Caco-2 (cell line): ENCODE data around the gene SLC26A1. TPM values are rescaled to one million over a fixed set of nuclear protein-coding genes. Genes with fewer than 3 reads are reported as not detected.

Experiments
- BruUV-seq: library from RNA; stranded (reverse); fragments of 400-500 nt; replicated peaks from 2 replicates; lab custom pipeline; 2021; lab: Mats Ljungman, UMichigan
- CTCF ChIA-PET: fragments of 300-600 bp; sonication (Branson Sonifier 250); formaldehyde crosslinking; loops from one replicate; lab custom pipeline; 2022; ENCODE audit warnings: antibody characterized with exemption; lab: Charles Lee
- POLR2A ChIA-PET: fragments of 300-600 bp; sonication (Branson Sonifier 250); formaldehyde crosslinking; loops from one replicate; lab custom pipeline; 2022; ENCODE audit warnings: antibody characterized with exemption; lab: Charles Lee
- DNase-seq, 2 experiments: peaks; one replicate each; pipeline versions ENCODE4 v3.0.0 to v3.0.0-alpha.2; 2020 to 2022
- H3K27me3 ChIP-seq: replicated peaks from 2 replicates; pipeline ENCODE4 v1.6.0; 2011; ENCODE audit warnings: low read length; ENCODE audit not compliant: control insufficient read depth, insufficient read depth
- H3K36me3 ChIP-seq: 2 replicates; pipeline ENCODE4 v1.5.1; 2011; ENCODE audit warnings: low read length; ENCODE audit not compliant: control insufficient read depth, insufficient read depth
- H3K4me1 ChIP-seq: fragments of 250-450 bp; sonication (Bioruptor Pico); 2 replicates; pipeline ENCODE4 v1.5.1; 2020; ENCODE audit warnings: mild to moderate bottlenecking
- H3K4me3 ChIP-seq: 2 replicates; pipeline ENCODE4 v1.5.1; 2011; ENCODE audit warnings: low read depth, mild to moderate bottlenecking, control low read depth, low read length
- H3K9me3 ChIP-seq: fragments of 250-450 bp; sonication (Bioruptor Pico); 2 replicates; pipeline ENCODE4 v1.5.1; 2020; ENCODE audit warnings: mild to moderate bottlenecking, moderate library complexity
- H3K27ac Mint-ChIP-seq: one replicate; pipeline ENCODE4 v1.8.0; 2022; ENCODE audit warnings: mixed read lengths; ENCODE audit not compliant: unreplicated experiment
- H3K27me3 Mint-ChIP-seq: one replicate; pipeline ENCODE4 v1.8.0; 2022; ENCODE audit warnings: mixed read lengths; ENCODE audit not compliant: insufficient read depth, unreplicated experiment
- H3K36me3 Mint-ChIP-seq: one replicate; pipeline ENCODE4 v1.8.0; 2022; ENCODE audit warnings: mild to moderate bottlenecking, mixed read lengths; ENCODE audit not compliant: insufficient read depth, unreplicated experiment
- H3K4me1 Mint-ChIP-seq: one replicate; pipeline ENCODE4 v1.8.0; 2022; ENCODE audit warnings: low read depth, mixed read lengths; ENCODE audit not compliant: unreplicated experiment
- H3K4me3 Mint-ChIP-seq: one replicate; pipeline ENCODE4 v1.8.0; 2022; ENCODE audit warnings: mild to moderate bottlenecking, moderate library complexity, mixed read lengths; ENCODE audit not compliant: unreplicated experiment
- H3K9me3 Mint-ChIP-seq: one replicate; pipeline ENCODE4 v1.8.0; 2022; ENCODE audit warnings: mixed read lengths; ENCODE audit not compliant: unreplicated experiment
- intact Hi-C: fragments of 100-400 bp; cut with micrococcal nuclease; formaldehyde crosslinking; loops from one replicate; pipeline ENCODE4 v1.10.0; 2022; ENCODE audit not compliant: unreplicated experiment
- total RNA-seq: library from RNA; stranded (reverse); gene quantifications from 2 replicates; pipeline ENCODE4 v1.2.3, GENCODE V29; 2022
- TF ChIP-seq, protein P1 (sequence below), 2 experiments: fragments of 200-600 bp in 1 of 2; IDR thresholded peaks; 1 replicate in 1 of 2; 2 replicates in 1 of 2; pipeline versions ENCODE4 v1.5.1 to v1.8.0; 2011 to 2022; ENCODE audit warnings: antibody characterized with exemption in 1 of 2, control low read depth in 1 of 2, inconsistent platforms in 1 of 2, low read depth in 1 of 2, low read length in 1 of 2, mild to moderate bottlenecking in 1 of 2, moderate library complexity in 1 of 2; ENCODE audit not compliant: insufficient read depth in 1 of 2, severe bottlenecking in 1 of 2, unreplicated experiment in 1 of 2

Gene SLC26A1
- total RNA-seq, 1 experiment from 2014 or later: 9.6 TPM

GRCh38 chr4:968221-968620, 25.0 kb downstream of the SLC26A1 start:
- TF ChIP-seq, protein P1, sequence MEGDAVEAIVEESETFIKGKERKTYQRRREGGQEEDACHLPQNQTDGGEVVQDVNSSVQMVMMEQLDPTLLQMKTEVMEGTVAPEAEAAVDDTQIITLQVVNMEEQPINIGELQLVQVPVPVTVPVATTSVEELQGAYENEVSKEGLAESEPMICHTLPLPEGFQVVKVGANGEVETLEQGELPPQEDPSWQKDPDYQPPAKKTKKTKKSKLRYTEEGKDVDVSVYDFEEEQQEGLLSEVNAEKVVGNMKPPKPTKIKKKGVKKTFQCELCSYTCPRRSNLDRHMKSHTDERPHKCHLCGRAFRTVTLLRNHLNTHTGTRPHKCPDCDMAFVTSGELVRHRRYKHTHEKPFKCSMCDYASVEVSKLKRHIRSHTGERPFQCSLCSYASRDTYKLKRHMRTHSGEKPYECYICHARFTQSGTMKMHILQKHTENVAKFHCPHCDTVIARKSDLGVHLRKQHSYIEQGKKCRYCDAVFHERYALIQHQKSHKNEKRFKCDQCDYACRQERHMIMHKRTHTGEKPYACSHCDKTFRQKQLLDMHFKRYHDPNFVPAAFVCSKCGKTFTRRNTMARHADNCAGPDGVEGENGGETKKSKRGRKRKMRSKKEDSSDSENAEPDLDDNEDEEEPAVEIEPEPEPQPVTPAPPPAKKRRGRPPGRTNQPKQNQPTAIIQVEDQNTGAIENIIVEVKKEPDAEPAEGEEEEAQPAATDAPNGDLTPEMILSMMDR (IDR thresholded peaks at IDR 0.05; ENCODE audit: insufficient read depth in 1 of 2, low read depth in 1 of 2, low read length in 1 of 2, severe bottlenecking in 1 of 2, unreplicated experiment in 1 of 2): no peak
- H3K36me3 ChIP-seq: no peaks in the 10 kb centered on the region

DNA sequence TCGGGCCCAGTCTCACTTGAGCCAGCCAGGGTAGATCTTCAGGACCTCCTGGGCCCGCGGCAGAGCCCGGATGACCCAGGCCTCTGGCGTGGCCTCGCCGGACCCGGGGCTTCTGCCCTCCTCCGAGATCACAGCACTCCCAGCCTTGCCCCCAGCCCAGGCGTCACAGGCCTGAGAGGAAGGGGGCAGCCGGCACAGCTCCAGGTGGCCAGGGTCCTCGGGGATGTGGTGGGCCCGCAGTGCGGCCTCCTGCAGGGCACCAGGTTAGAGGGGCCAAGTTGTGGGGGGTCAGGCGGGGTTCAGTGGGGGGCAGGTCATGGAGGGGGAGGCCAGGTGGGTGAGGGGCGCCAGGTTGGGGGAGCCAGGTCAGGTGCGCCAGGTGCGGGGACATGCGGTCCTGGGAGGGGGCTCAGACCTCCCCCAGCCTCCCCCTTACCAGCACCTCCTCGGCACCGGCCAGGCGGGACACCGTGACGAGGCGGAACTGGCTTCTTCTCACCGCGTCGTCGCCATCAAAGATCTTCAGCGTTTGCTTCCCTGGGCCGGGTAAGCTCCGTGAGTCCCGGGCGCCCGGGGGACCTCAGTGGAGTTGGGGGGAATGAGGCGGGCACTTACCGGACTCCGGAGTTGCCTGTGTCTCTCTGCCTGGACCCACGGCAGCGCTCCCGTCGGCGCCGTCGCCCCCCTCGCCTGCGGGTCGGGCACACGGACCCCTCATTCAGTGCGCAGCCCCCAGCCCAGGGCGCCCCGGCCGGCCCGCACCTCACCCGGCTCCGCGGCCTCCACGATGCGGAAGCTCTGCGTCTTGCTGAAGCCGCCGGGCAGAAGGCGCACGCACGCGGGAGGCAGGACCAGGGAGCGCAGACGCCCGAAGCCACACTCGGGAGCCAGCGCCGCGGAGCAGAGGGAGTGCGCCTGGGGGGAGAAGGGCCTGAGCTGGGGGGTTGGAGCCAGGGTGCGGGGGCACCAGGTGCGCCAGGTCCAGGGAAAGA, 25.8 kb downstream of the SLC26A1 start:
- Mint-ChIP-seq H3K4me3 (no peak overlapping the region), H3K27me3 (no peaks in the 10 kb centered on the region), H3K36me3 (peaks cover 13% of the 10 kb centered on the region), H3K9me3 (no peaks in the 10 kb centered on the region), H3K27ac (no peak overlapping the region), H3K4me1 (no peaks in the 10 kb centered on the region)
- Histone ChIP-seq H3K9me3 (no peaks in the 10 kb centered on the region), H3K4me3 (no peak overlapping the region), H3K36me3 (no peaks in the 10 kb centered on the region; the same call in 1 of the 2 replicates), H3K4me1 (peaks cover 5% of the 10 kb centered on the region; the same call in 1 of the 2 replicates), H3K27me3 (no peaks in the 10 kb centered on the region)
- intact Hi-C loops: no loop called here
- DNase-seq: no peak
- POLR2A ChIA-PET: no interaction called here
- CTCF ChIA-PET: no interaction called here
- BruUV-seq: no TSS peak
- TF ChIP-seq, protein P1 (IDR thresholded peaks at IDR 0.05; ENCODE audit: insufficient read depth in 1 of 2, low read depth in 1 of 2, low read length in 1 of 2, severe bottlenecking in 1 of 2, unreplicated experiment in 1 of 2): no peak

More at GRCh38 chr4:968221-968620, 25.0 kb downstream of the SLC26A1 start:
- H3K4me1 Mint-ChIP-seq: no peaks in the 10 kb centered on the region
- H3K9me3 ChIP-seq: no peaks in the 10 kb centered on the region
- H3K9me3 Mint-ChIP-seq: no peaks in the 10 kb centered on the region
- no peak overlapping the region for H3K4me3 ChIP-seq
- ChIA-PET CTCF (no interaction called here), POLR2A (no interaction called here)
- H3K36me3 Mint-ChIP-seq: peaks cover 13% of the 10 kb centered on the region
- BruUV-seq: no TSS peak
- no peak for DNase-seq
- H3K27me3 ChIP-seq: no peaks in the 10 kb centered on the region
- H3K4me3 Mint-ChIP-seq: no peak overlapping the region
- no peaks in the 10 kb centered on the region for H3K27me3 Mint-ChIP-seq
- no peak overlapping the region for H3K27ac Mint-ChIP-seq
- H3K4me1 ChIP-seq: peaks cover 6% of the 10 kb centered on the region; the same call in 1 of the 2 replicates
- intact Hi-C loops: no loop called here

- H3K27me3 Mint-ChIP-seq: no peaks in the 10 kb centered on the region
- Histone ChIP-seq H3K36me3 (no peaks in the 10 kb centered on the region; the same call in 1 of the 2 replicates), H3K27me3 (no peaks in the 10 kb centered on the region), H3K9me3 (no peaks in the 10 kb centered on the region), H3K4me1 (no peaks in the 10 kb centered on the region), H3K4me3 (no peak overlapping the region)
- POLR2A ChIA-PET: no interaction called here
- H3K4me1 Mint-ChIP-seq: no peaks in the 10 kb centered on the region
- H3K9me3 Mint-ChIP-seq: no peaks in the 10 kb centered on the region
- CTCF ChIA-PET: no interaction called here
- H3K27ac Mint-ChIP-seq: no peak overlapping the region
- peaks cover 13% of the 10 kb centered on the region for H3K36me3 Mint-ChIP-seq
- no TSS peak for BruUV-seq
- intact Hi-C loops: no loop called here
- H3K4me3 Mint-ChIP-seq: no peak overlapping the region
- no peak for DNase-seq
- TF ChIP-seq, protein P1 (IDR thresholded peaks at IDR 0.05; ENCODE audit: insufficient read depth in 1 of 2, low read depth in 1 of 2, low read length in 1 of 2, severe bottlenecking in 1 of 2, unreplicated experiment in 1 of 2): no peak
Observed at GRCh38 chr4:966266-967112, 26.7 kb downstream of the SLC26A1 start.
